PC-9 (cell line): Measurements from ENCODE around the gene MRPL49. TPM values are rescaled to one million over a fixed set of nuclear protein-coding genes. Genes with fewer than 3 reads are reported as not detected.
"Not testable (repeated sequence)": the region's sequence is repeated elsewhere in the genome, so short reads cannot be mapped to it uniquely, and the experiment has no call there.

Experiments used
- BruUV-seq: library from RNA; stranded (reverse); fragments of 400-500 nt; replicated peaks from 2 replicates; lab custom pipeline; 2021; lab: Mats Ljungman, UMichigan
- CTCF ChIA-PET: fragments of 300-600 bp; sonication (Branson Sonifier 250); formaldehyde crosslinking; loops from one replicate; lab custom pipeline; 2022; ENCODE audit warnings: antibody characterized with exemption; lab: Charles Lee
- POLR2A ChIA-PET: fragments of 300-600 bp; sonication (Branson Sonifier 250); formaldehyde crosslinking; loops from one replicate; lab custom pipeline; 2022; ENCODE audit warnings: antibody characterized with exemption; ENCODE audit not compliant: unreplicated experiment; lab: Charles Lee
- DNase-seq, 2 experiments: peaks; one replicate each; pipeline versions ENCODE4 v3.0.0 to v3.0.0-alpha.2; 2015 to 2022; ENCODE audit warnings: mixed read lengths in 1 of 2
- H2AFZ ChIP-seq: fragments of 200-600 bp; sonication (generic); 2 replicates; pipeline ENCODE4 v1.8.1; 2017; ENCODE audit warnings: antibody characterized with exemption
- H3F3A ChIP-seq: fragments of 200-600 bp; sonication (generic); 2 replicates; pipeline ENCODE4 v1.8.1; 2017; ENCODE audit warnings: antibody characterized with exemption, mild to moderate bottlenecking, low read depth; ENCODE audit not compliant: insufficient read depth
- H3K27ac ChIP-seq: fragments of 200-600 bp; sonication (generic); 2 replicates; pipeline ENCODE4 v1.6.1; 2016; ENCODE audit warnings: mixed run types
- H3K27me3 ChIP-seq: fragments of 200-600 bp; sonication (generic); 2 replicates; pipeline ENCODE4 v1.6.1; 2016; ENCODE audit warnings: low read depth, mixed run types; ENCODE audit not compliant: insufficient read depth
- H3K36me3 ChIP-seq: fragments of 200-600 bp; sonication (generic); 2 replicates; pipeline ENCODE4 v1.6.1; 2016; ENCODE audit warnings: low read depth, mixed run types
- H3K4me1 ChIP-seq: fragments of 200-600 bp; sonication (generic); replicated peaks from 2 replicates; pipeline ENCODE4 v1.6.1; 2016; ENCODE audit warnings: mixed run types; ENCODE audit not compliant: insufficient read depth
- H3K4me2 ChIP-seq: fragments of 200-600 bp; sonication (generic); 2 replicates; pipeline ENCODE4 v1.6.1; 2017; ENCODE audit warnings: mixed run types
- H3K4me3 ChIP-seq: fragments of 200-600 bp; sonication (generic); 2 replicates; pipeline ENCODE4 v1.6.1; 2016; ENCODE audit warnings: mixed run types
- H3K79me2 ChIP-seq: fragments of 200-600 bp; sonication (generic); 2 replicates; pipeline ENCODE4 v1.6.1; 2017; ENCODE audit warnings: low read depth, mixed run types
- H3K9me2 ChIP-seq: fragments of 200-600 bp; sonication (generic); 2 replicates; pipeline ENCODE4 v1.8.1; 2017; ENCODE audit warnings: mild to moderate bottlenecking; ENCODE audit not compliant: insufficient read depth
- H3K9me3 ChIP-seq: fragments of 200-600 bp; sonication (generic); 2 replicates; pipeline ENCODE4 v1.8.1; 2016; ENCODE audit warnings: low read depth; ENCODE audit not compliant: insufficient read depth
- H4K20me1 ChIP-seq: fragments of 200-600 bp; sonication (generic); 2 replicates; pipeline ENCODE4 v1.8.1; 2017; ENCODE audit not compliant: insufficient read depth
- EZH2 ChIP-seq: fragments of 200-600 bp; sonication (generic); IDR thresholded peaks from 2 replicates; pipeline ENCODE4 v1.8.0; 2017; ENCODE audit warnings: antibody characterized with exemption, low read depth
- intact Hi-C: fragments of 100-400 bp; cut with micrococcal nuclease; formaldehyde crosslinking; loops from one replicate; pipeline ENCODE4 v1.10.0; 2022; ENCODE audit not compliant: unreplicated experiment
- total RNA-seq: library from RNA; stranded (reverse); gene quantifications from 2 replicates; pipeline ENCODE4 v1.2.3, GENCODE V29; 2021
- TF ChIP-seq, protein P1 (sequence below): fragments of 200-600 bp; sonication (generic); conservative IDR thresholded peaks from 2 replicates; pipeline ENCODE4 v1.6.1; 2017; ENCODE audit warnings: mixed run types, antibody characterized with exemption, mild to moderate bottlenecking, moderate library complexity

The MRPL49 gene
- total RNA-seq, 1 experiment from 2014 or later, result 95.0 TPM

DNA sequence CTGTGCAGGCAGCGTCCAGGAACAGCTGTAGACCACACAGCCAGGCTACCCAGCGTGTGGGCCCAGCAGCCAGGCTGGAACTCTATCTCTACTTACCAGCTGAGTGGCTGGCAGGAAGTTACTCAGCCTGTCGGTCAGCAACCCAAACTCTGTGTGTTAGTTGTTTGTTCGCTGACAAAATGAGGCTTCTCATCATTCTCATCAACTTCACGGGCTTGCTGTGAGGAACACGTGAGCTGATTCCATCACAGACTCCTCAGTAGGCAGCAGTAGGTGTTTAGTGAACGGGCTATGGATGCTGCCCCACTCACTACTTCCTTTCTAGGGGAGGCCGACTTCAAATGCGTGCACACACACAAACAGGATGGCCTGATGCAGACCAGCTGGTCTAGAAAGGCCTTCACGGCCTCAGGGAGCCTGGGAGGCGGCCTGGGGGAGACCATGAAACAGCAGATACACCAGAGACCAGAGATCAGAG, 47.1 kb downstream of the MRPL49 start:
- Histone ChIP-seq H3K27ac (no peak overlapping the region), H3K4me2 (no peak overlapping the region)
- CTCF ChIA-PET, result interaction anchor here (0.6 kb wide), 1 partner anchor 304 kb away, joined by 9 read pairs; no protein-coding TSS in a partner anchor

DNA sequence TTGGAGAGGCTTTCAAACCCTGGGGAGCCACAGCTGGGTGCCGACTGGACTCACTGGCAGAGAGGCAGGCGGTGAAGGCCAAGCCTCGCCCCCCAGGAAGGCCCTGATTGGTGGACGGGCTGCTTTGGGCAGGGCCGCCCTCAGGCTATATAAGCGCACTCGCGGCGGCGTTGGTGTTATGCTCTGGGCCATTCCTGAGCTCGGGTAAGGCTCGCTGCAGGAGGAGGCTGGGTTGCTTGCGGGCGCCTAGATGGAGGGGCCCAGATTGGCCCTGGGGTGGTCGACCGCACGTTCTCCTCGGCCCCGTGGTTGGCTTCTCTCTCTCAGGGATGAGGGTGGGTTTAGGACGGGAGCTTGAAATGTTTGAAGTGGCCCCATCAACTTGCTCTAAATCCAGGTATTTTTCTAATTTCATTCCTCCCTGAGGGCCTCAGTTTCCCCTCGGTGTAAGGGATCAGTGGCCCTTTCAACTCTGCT, 48.0 kb downstream of the MRPL49 start, which contains the start of gene SPDYC:
TSS of gene SPDYC (plus strand) at position 176 of the 477 bp plus-strand sequence. CDS start 1,125 bp downstream, outside the sequence.
- no peaks in the 10 kb centered on the region for H3K27me3 ChIP-seq
- no peaks in the 10 kb centered on the region for H3K36me3 ChIP-seq
- TF ChIP-seq, protein P1, sequence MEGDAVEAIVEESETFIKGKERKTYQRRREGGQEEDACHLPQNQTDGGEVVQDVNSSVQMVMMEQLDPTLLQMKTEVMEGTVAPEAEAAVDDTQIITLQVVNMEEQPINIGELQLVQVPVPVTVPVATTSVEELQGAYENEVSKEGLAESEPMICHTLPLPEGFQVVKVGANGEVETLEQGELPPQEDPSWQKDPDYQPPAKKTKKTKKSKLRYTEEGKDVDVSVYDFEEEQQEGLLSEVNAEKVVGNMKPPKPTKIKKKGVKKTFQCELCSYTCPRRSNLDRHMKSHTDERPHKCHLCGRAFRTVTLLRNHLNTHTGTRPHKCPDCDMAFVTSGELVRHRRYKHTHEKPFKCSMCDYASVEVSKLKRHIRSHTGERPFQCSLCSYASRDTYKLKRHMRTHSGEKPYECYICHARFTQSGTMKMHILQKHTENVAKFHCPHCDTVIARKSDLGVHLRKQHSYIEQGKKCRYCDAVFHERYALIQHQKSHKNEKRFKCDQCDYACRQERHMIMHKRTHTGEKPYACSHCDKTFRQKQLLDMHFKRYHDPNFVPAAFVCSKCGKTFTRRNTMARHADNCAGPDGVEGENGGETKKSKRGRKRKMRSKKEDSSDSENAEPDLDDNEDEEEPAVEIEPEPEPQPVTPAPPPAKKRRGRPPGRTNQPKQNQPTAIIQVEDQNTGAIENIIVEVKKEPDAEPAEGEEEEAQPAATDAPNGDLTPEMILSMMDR, result no peak
- H2AFZ ChIP-seq, result no peak within 1 kb of the TSS
- peaks cover 4% of the 10 kb centered on the region; the same call in 1 of the 2 replicates for H3K4me1 ChIP-seq
- no TSS peak for BruUV-seq
- CTCF ChIA-PET, result no interaction called here
- no peaks in the 10 kb centered on the region for H4K20me1 ChIP-seq
- H3K27ac ChIP-seq, result no peak within 1 kb of the TSS
- no peak within 1 kb of the TSS for H3K4me3 ChIP-seq
- DNase-seq, result no peak
- H3F3A ChIP-seq, result peaks cover 23% of the 10 kb centered on the region; the same call in 1 of the 2 replicates
- no peaks in the 10 kb centered on the region for H3K9me3 ChIP-seq
- POLR2A ChIA-PET, result no interaction called here
- H3K4me2 ChIP-seq, result no peak within 1 kb of the TSS
- no peaks in the 10 kb centered on the region for H3K79me2 ChIP-seq
- H3K9me2 ChIP-seq, result no peaks in the 10 kb centered on the region
- intact Hi-C loops, result no loop called here

More for the DNA sequence above, 47.1 kb downstream of the MRPL49 start:
- Histone ChIP-seq H3K36me3 (no peaks in the 10 kb centered on the region), H3K9me2 (no peaks in the 10 kb centered on the region), H3K27me3 (no peaks in the 10 kb centered on the region), H3K79me2 (no peaks in the 10 kb centered on the region), H3F3A (peaks cover 22% of the 10 kb centered on the region; the same call in 1 of the 2 replicates), H3K4me1 (no peaks in the 10 kb centered on the region; the same call in 1 of the 2 replicates), H2AFZ (no peak overlapping the region), H3K4me3 (no peak overlapping the region), H4K20me1 (no peaks in the 10 kb centered on the region), H3K9me3 (no peaks in the 10 kb centered on the region)
- BruUV-seq, result no TSS peak
- intact Hi-C loops, result no loop called here
- DNase-seq, result no peak
- POLR2A ChIA-PET, result interaction anchor here (0.7 kb wide), 1 partner anchor 171 kb away, joined by 15 read pairs; no protein-coding TSS in a partner anchor
- no peak for TF ChIP-seq EZH2
- TF ChIP-seq, protein P1, result no peak

DNA sequence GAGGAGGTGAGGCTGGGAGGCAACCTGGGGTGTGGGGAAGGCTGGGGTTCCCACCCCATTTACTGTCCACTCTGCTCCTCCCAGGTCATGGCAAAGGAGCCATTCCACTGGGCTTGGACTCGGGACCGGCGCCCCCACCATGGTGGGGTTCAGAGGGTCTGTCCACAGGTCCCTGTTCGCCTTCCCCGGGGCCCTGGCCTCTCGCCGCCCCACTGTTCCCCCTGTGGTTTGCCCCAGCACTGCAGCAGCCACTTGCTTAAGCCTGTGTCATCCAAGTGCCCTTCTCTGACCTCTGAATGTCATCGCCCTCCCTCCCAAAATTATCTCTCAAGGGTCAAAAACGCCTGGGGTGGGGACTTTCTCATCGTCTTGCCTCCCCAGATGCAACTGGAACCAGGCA, 50.5 kb downstream of the MRPL49 start:
- CTCF ChIA-PET, result no interaction called here
- intact Hi-C loops, result no loop called here
- Histone ChIP-seq H3K27ac (no peak overlapping the region), H3K79me2 (no peaks in the 10 kb centered on the region), H3F3A (peaks cover 33% of the 10 kb centered on the region; the same call in 1 of the 2 replicates), H2AFZ (no peak overlapping the region), H3K4me2 (no peak overlapping the region), H3K9me3 (no peaks in the 10 kb centered on the region), H4K20me1 (no peaks in the 10 kb centered on the region), H3K36me3 (no peaks in the 10 kb centered on the region), H3K4me3 (no peak overlapping the region), H3K4me1 (peaks cover 4% of the 10 kb centered on the region; the same call in 1 of the 2 replicates), H3K27me3 (no peaks in the 10 kb centered on the region), H3K9me2 (no peaks in the 10 kb centered on the region)
- DNase-seq, result no peak
- TF ChIP-seq, protein P1, result no peak
- POLR2A ChIA-PET, result interaction anchor here (0.7 kb wide), 1 partner anchor 394 kb away, joined by 12 read pairs; no protein-coding TSS in a partner anchor
- no TSS peak for BruUV-seq

DNA sequence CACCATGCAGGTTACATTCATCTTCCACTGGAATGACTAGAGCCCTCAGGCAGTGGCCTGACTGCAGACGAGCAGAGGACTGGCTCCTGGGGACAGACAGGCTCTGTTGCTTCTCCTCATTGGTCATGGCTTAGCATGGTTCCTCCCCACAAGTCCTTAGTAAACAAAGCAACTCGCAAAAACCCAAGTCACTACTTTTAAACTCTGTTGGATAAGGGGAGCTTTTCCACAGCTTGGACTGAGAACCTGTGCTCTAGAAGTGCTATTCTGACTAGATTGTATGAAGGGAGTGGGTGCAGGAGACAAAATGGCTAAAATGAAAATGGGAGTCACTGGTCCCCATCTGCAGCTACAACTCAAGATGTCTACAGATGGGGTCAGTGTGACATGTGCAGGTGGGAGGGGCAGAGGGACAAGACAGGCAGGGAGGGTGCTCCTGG, 52.5 kb downstream of the MRPL49 start:
- H3K27me3 ChIP-seq, H3K9me2 ChIP-seq, H4K20me1 ChIP-seq, H3K9me3 ChIP-seq, BruUV-seq, H3K4me1 ChIP-seq, H2AFZ ChIP-seq, intact Hi-C loops, H3K4me2 ChIP-seq, CTCF ChIA-PET, H3K36me3 ChIP-seq, H3K4me3 ChIP-seq, H3K79me2 ChIP-seq: not testable (repeated sequence)
- POLR2A ChIA-PET, result interaction anchor here (0.6 to 0.7 kb wide), 2 partner anchors 40 to 52 kb away, joined by 3 to 8 read pairs; partner anchors contain the start of gene MRPL49
- DNase-seq, result peak; percentile 55 to 74
- peaks cover 40% of the 10 kb centered on the region for H3F3A ChIP-seq
- H3K27ac ChIP-seq, result peak overlapping the region; percentile 35; the same call in 1 of the 2 replicates
